ENCODE results near the gene PPP1R3G. TPM values are rescaled to one million over a fixed set of nuclear protein-coding genes. Genes with fewer than 3 reads are reported as not detected.

PPP1R3G gene
- total and polyA plus RNA-seq, 4 donors: 2.2 to 3.3 (median 3.0) TPM

DNA sequence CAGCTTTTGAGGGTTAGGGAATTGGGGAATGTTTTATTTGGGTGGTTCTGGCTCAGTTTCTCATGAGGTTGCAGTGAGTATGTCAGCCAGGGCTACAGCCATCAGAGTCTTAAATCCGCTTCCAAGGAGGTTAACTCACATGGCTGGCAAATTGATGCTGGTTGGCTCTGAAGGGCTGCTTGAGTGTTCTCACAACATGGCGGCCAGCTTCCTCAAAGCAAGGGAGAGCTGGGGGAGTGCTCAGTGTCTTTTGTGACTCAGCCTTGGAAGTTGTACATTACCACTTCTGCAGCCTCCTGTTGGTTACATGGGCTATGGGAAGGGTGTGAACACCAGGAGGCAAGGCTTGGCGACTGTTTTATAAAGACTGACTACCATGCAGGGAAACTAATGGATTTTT lies 17.8 kb upstream of the PPP1R3G start:
- WGBS (ENCODE audit: insufficient coverage): 100% methylated on average over 2 of the region's 3 CpGs
- Histone ChIP-seq H3K4me1 (ENCODE audit: control insufficient read depth, insufficient read depth, low read length) (no peaks in the 10 kb centered on the region), H3K27me3 (ENCODE audit: control insufficient read depth, insufficient read depth, low read length) (no peaks in the 10 kb centered on the region), H3K9me3 (ENCODE audit: control insufficient read depth, insufficient read depth, low read length) (no peaks in the 10 kb centered on the region), H3K36me3 (ENCODE audit: control insufficient read depth, insufficient read depth, low read length) (no peaks in the 10 kb centered on the region), H3K27ac (ENCODE audit: low read depth, low read length) (no peak overlapping the region), H3K4me3 (ENCODE audit: low read depth, low read length) (no peak overlapping the region)
- no peak for DNase-seq (ENCODE audit: low read depth in 4 of 6, low spot score in 6 of 6)

DNA sequence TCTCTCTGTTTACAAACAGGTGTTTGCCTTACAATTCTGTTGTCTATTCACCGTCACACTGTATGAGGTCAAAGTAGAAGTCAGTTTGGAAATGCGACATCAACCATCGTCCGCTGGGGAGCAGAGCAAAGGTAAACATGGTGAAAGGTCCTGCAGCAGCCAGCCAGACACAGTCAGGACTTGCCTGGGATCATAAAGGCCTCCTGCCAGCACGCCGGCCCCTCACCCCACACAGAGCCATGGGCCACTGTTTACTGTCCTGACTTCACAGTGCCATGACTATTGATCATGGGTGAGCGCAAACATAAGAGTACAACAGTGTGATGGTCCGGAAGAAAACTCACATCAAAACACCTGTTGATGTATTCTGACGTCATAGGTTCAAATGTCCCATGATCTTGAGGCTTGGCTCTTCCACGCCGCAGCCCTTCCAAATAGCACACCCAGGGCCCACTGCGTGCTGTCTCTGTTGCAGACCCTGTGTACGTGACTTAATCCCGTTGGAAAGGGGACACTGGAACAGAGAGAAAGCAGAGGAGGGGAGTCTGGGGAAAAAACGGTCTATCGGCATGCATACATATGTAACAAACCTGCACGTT lies 16.9 kb upstream of the PPP1R3G start:
- no peak overlapping the region for H3K27ac ChIP-seq (ENCODE audit: low read depth, low read length)
- H3K9me3 ChIP-seq (ENCODE audit: control insufficient read depth, insufficient read depth, low read length): no peaks in the 10 kb centered on the region
- DNase-seq (ENCODE audit: low read depth in 4 of 6, low spot score in 6 of 6): no peak
- H3K27me3 ChIP-seq (ENCODE audit: control insufficient read depth, insufficient read depth, low read length): no peaks in the 10 kb centered on the region
- H3K4me1 ChIP-seq (ENCODE audit: control insufficient read depth, insufficient read depth, low read length): no peaks in the 10 kb centered on the region
- no peaks in the 10 kb centered on the region for H3K36me3 ChIP-seq (ENCODE audit: control insufficient read depth, insufficient read depth, low read length)
- H3K4me3 ChIP-seq (ENCODE audit: low read depth, low read length): no peak overlapping the region
- 91% methylated on average over 11 of the region's 17 CpGs for WGBS (ENCODE audit: insufficient coverage)

DNA sequence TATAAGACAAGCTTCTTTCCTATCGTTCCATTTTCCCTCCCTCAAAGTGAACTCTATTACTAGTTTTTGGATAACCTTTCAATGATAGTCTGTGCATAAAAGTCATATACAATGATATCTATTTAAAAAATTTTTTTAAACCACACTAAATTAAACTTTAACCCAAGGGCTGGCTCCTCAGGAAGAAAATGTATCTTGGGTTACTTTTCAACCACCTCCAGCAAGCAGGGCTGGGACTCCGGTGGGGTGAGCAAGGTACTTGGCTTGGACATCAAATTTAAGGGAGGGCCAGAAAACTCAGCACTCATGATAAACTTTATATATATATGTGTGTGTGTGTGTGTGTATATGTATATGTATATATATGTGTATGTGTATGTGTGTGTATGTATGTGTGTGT lies 13.9 kb upstream of the PPP1R3G start:
- no peak for DNase-seq (ENCODE audit: low read depth in 4 of 6, low spot score in 6 of 6)
- no peaks in the 10 kb centered on the region for H3K9me3 ChIP-seq (ENCODE audit: control insufficient read depth, insufficient read depth, low read length)
- no peaks in the 10 kb centered on the region for H3K36me3 ChIP-seq (ENCODE audit: control insufficient read depth, insufficient read depth, low read length)
- no CpG with 5 or more reads among the region's 2 CpGs for WGBS (ENCODE audit: insufficient coverage)
- H3K4me3 ChIP-seq (ENCODE audit: low read depth, low read length): no peak overlapping the region
- no peak overlapping the region for H3K27ac ChIP-seq (ENCODE audit: low read depth, low read length)
- H3K27me3 ChIP-seq (ENCODE audit: control insufficient read depth, insufficient read depth, low read length): no peaks in the 10 kb centered on the region
- no peaks in the 10 kb centered on the region for H3K4me1 ChIP-seq (ENCODE audit: control insufficient read depth, insufficient read depth, low read length)

DNA sequence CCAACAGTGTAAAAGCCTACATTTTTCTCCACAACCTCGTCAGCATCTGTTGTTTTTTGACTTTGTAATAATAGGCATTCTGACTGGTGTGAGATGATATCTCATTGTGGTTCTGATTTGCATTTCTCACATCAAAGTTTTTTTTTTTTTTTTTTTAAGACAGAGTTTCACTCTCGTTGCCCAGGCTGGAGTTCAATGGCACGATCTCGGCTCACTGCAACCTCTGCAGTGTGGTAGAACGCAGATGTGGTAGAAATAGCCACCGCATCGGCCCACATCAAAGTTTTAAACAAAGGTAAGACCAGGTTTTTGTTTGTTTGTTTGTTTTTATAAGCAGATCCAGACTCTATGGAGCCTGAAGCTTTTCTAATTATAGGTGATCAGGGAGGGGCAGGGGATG lies 12.7 kb upstream of the PPP1R3G start:
- Histone ChIP-seq H3K27ac (ENCODE audit: low read depth, low read length) (no peak overlapping the region), H3K4me1 (ENCODE audit: control insufficient read depth, insufficient read depth, low read length) (no peaks in the 10 kb centered on the region), H3K4me3 (ENCODE audit: low read depth, low read length) (no peak overlapping the region), H3K27me3 (ENCODE audit: control insufficient read depth, insufficient read depth, low read length) (no peaks in the 10 kb centered on the region), H3K9me3 (ENCODE audit: control insufficient read depth, insufficient read depth, low read length) (no peaks in the 10 kb centered on the region), H3K36me3 (ENCODE audit: control insufficient read depth, insufficient read depth, low read length) (no peaks in the 10 kb centered on the region)
- no peak for DNase-seq (ENCODE audit: low read depth in 4 of 6, low spot score in 6 of 6)
- WGBS (ENCODE audit: insufficient coverage): 95% methylated on average over 5 of the region's 7 CpGs

DNA sequence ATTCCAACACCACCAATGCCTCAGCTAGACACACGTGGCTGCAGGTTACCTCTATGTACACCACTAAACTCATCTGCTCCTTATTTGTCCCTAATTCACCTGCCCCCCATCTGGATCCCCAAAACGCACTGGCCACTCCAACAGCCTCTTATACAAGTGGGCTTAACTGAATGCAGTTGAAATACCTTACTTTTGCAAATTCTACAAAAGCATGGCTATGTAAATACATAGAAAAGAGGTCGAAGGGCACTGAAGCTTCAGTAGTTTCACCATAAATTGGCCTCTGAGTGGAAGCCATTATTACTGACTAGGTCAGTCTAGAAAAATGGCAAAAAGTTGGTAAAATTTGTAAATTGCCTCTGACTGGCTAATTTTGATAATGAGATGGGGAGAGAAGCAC lies 11.1 kb upstream of the PPP1R3G start:
- 80% methylated on average over 2 of the region's 3 CpGs for WGBS (ENCODE audit: insufficient coverage)
- Histone ChIP-seq H3K4me3 (ENCODE audit: low read depth, low read length) (no peak overlapping the region), H3K27me3 (ENCODE audit: control insufficient read depth, insufficient read depth, low read length) (no peaks in the 10 kb centered on the region), H3K27ac (ENCODE audit: low read depth, low read length) (no peak overlapping the region), H3K9me3 (ENCODE audit: control insufficient read depth, insufficient read depth, low read length) (no peaks in the 10 kb centered on the region), H3K4me1 (ENCODE audit: control insufficient read depth, insufficient read depth, low read length) (no peaks in the 10 kb centered on the region), H3K36me3 (ENCODE audit: control insufficient read depth, insufficient read depth, low read length) (no peaks in the 10 kb centered on the region)
- DNase-seq (ENCODE audit: low read depth in 4 of 6, low spot score in 6 of 6): no peak

DNA sequence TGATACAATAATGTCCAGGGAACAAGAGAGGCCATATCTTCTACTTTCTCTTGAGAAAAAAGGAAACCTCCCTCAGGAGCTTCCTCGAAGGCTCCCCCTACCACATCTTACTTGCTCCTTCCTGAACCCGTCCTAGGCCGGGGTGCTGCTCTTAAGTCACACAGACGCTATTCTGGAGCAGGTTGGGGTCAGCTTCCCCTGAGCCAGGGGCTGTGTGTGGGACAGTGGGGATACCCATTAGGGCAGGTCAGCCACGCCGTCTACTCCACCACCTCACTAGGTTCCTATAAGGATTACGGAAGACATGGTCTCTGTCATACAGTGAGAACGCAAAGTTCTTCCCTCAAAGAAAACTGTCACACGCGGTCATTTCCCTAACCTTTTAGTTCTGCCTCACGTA lies 8.2 kb upstream of the PPP1R3G start:
- no peak overlapping the region for H3K4me3 ChIP-seq (ENCODE audit: low read depth, low read length)
- no peaks in the 10 kb centered on the region for H3K27me3 ChIP-seq (ENCODE audit: control insufficient read depth, insufficient read depth, low read length)
- no peaks in the 10 kb centered on the region for H3K9me3 ChIP-seq (ENCODE audit: control insufficient read depth, insufficient read depth, low read length)
- no peaks in the 10 kb centered on the region for H3K36me3 ChIP-seq (ENCODE audit: control insufficient read depth, insufficient read depth, low read length)
- H3K27ac ChIP-seq (ENCODE audit: low read depth, low read length): no peak overlapping the region
- WGBS (ENCODE audit: insufficient coverage): 93% methylated on average over 3 of the region's 11 CpGs
- DNase-seq (ENCODE audit: low read depth in 4 of 6, low spot score in 6 of 6): no peak
- no peaks in the 10 kb centered on the region for H3K4me1 ChIP-seq (ENCODE audit: control insufficient read depth, insufficient read depth, low read length)

DNA sequence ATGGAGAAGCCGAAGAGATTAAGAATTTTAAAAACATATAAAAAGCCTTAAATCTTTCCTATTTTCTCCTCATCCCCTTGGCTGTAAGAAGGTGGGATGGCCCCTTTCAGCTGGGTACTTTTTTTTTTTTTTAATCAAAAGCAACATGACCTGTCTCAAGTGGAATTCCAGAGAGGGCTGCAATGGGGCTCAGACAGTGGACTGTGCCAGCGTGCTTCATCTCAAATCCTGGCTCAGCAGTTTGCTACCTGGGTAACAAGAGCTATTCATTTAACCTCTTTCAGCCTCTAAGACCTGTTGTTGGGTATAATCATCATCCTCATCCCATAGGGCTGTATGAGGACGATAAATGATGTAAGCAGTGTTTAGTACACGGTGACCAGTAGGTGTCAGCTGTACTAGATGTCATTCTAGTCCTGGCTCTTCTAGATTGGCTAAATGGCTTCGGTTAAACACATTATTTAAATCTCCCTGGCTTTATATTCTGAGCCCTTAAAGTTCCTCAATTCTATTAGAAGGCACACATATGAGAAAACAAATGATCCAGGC lies 6.9 kb upstream of the PPP1R3G start:
- no peaks in the 10 kb centered on the region for H3K9me3 ChIP-seq (ENCODE audit: control insufficient read depth, insufficient read depth, low read length)
- 100% methylated on average over 1 of the region's 5 CpGs for WGBS (ENCODE audit: insufficient coverage)
- H3K4me1 ChIP-seq (ENCODE audit: control insufficient read depth, insufficient read depth, low read length): no peaks in the 10 kb centered on the region
- H3K27ac ChIP-seq (ENCODE audit: low read depth, low read length): no peak overlapping the region
- no peak overlapping the region for H3K4me3 ChIP-seq (ENCODE audit: low read depth, low read length)
- no peak for DNase-seq (ENCODE audit: low read depth in 4 of 6, low spot score in 6 of 6)
- H3K27me3 ChIP-seq (ENCODE audit: control insufficient read depth, insufficient read depth, low read length): no peaks in the 10 kb centered on the region
- no peaks in the 10 kb centered on the region for H3K36me3 ChIP-seq (ENCODE audit: control insufficient read depth, insufficient read depth, low read length)

DNA sequence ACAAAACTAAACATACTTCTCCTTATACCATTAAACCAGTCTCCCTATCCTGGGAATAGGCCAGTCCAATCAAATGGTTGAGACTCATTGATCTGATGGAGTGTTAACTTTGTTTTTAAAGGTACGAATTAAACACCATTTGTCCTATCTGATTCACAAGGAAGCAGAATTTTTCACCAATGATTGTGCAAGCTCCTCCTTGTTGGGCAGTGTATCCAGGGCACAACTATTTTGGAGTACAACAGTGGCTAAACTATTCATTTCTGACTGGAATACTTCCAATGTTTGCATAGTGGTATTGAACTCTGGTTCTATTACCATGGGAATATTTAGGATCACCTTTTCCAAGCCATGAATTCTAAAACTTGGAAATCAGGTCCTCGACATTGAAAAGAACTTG lies 5.4 kb upstream of the PPP1R3G start:
- WGBS (ENCODE audit: insufficient coverage): 100% methylated on average over 1 of the region's 2 CpGs
- Histone ChIP-seq H3K36me3 (ENCODE audit: control insufficient read depth, insufficient read depth, low read length) (no peaks in the 10 kb centered on the region), H3K4me3 (ENCODE audit: low read depth, low read length) (no peak overlapping the region), H3K27ac (ENCODE audit: low read depth, low read length) (no peak overlapping the region), H3K4me1 (ENCODE audit: control insufficient read depth, insufficient read depth, low read length) (peaks cover 2% of the 10 kb centered on the region), H3K9me3 (ENCODE audit: control insufficient read depth, insufficient read depth, low read length) (no peaks in the 10 kb centered on the region), H3K27me3 (ENCODE audit: control insufficient read depth, insufficient read depth, low read length) (peaks cover 9% of the 10 kb centered on the region)
- no peak for DNase-seq (ENCODE audit: low read depth in 4 of 6, low spot score in 6 of 6)

DNA sequence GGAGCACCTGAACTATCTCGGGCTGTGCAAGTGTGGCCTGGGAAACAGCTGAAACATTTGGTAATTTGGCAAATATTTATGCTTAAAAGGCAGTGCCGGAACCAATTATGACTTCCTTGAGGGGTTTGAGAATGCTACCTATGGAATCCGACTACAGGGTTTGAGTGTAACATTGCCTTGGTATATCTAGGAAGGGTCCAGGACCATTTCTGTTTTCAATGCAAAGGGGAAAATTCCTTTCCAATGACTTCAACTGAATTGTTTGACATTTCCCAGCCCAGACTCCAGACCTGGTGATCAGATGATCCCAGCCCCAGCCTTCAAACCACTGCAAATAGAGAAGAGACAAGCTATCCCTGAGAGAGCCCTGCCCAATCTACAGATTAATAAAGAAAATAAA lies 4.6 kb upstream of the PPP1R3G start:
- Histone ChIP-seq H3K4me1 (ENCODE audit: control insufficient read depth, insufficient read depth, low read length) (peaks cover 11% of the 10 kb centered on the region), H3K27me3 (ENCODE audit: control insufficient read depth, insufficient read depth, low read length) (peaks cover 16% of the 10 kb centered on the region), H3K9me3 (ENCODE audit: control insufficient read depth, insufficient read depth, low read length) (no peaks in the 10 kb centered on the region), H3K27ac (ENCODE audit: low read depth, low read length) (no peak overlapping the region), H3K4me3 (ENCODE audit: low read depth, low read length) (no peak overlapping the region), H3K36me3 (ENCODE audit: control insufficient read depth, insufficient read depth, low read length) (no peaks in the 10 kb centered on the region)
- 55% methylated on average over 2 of the region's 3 CpGs for WGBS (ENCODE audit: insufficient coverage)
- DNase-seq (ENCODE audit: low read depth in 4 of 6, low spot score in 6 of 6): no peak

DNA sequence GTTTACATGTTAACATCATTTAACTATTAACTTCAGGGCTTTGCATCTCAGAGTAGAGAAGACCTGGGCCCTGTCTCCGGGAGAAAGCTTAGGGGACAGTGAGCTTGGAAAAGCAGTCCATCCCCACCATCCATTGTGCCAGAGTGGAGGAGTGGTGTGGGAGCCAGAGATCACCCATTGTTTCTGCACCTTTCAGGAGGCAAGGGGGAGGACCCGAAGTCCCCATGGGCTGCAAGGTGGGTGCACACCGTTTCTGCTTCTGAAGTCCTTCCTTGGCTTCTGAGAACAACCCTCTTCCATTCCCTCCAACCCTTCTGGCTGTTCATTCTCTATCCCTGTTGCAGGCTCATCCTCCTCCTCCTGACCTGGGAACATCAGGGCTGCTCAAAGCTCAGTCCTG lies 4.0 kb upstream of the PPP1R3G start:
- H3K36me3 ChIP-seq (ENCODE audit: control insufficient read depth, insufficient read depth, low read length): no peaks in the 10 kb centered on the region
- no peak for DNase-seq (ENCODE audit: low read depth in 4 of 6, low spot score in 6 of 6)
- H3K27ac ChIP-seq (ENCODE audit: low read depth, low read length): no peak overlapping the region
- peaks cover 14% of the 10 kb centered on the region for H3K4me1 ChIP-seq (ENCODE audit: control insufficient read depth, insufficient read depth, low read length)
- H3K27me3 ChIP-seq (ENCODE audit: control insufficient read depth, insufficient read depth, low read length): peaks cover 18% of the 10 kb centered on the region
- 94% methylated on average over 2 of the region's 3 CpGs for WGBS (ENCODE audit: insufficient coverage)
- H3K4me3 ChIP-seq (ENCODE audit: low read depth, low read length): no peak overlapping the region
- H3K9me3 ChIP-seq (ENCODE audit: control insufficient read depth, insufficient read depth, low read length): no peaks in the 10 kb centered on the region
